Subcutaneous preadipocyte (primary cell): ENCODE results near the gene PIGR. TPM values are rescaled to one million over a fixed set of nuclear protein-coding genes. Genes with fewer than 3 reads are reported as not detected.

Source experiments
- total RNA-seq: library from RNA; depleted of rRNA; stranded (reverse); fragments of >200 nt; gene quantifications from 2 replicates; pipeline ENCODE4 v1.2.3, GENCODE V29; 2012

The PIGR gene, protein sequence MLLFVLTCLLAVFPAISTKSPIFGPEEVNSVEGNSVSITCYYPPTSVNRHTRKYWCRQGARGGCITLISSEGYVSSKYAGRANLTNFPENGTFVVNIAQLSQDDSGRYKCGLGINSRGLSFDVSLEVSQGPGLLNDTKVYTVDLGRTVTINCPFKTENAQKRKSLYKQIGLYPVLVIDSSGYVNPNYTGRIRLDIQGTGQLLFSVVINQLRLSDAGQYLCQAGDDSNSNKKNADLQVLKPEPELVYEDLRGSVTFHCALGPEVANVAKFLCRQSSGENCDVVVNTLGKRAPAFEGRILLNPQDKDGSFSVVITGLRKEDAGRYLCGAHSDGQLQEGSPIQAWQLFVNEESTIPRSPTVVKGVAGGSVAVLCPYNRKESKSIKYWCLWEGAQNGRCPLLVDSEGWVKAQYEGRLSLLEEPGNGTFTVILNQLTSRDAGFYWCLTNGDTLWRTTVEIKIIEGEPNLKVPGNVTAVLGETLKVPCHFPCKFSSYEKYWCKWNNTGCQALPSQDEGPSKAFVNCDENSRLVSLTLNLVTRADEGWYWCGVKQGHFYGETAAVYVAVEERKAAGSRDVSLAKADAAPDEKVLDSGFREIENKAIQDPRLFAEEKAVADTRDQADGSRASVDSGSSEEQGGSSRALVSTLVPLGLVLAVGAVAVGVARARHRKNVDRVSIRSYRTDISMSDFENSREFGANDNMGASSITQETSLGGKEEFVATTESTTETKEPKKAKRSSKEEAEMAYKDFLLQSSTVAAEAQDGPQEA
- total RNA-seq = not detected in 2 replicates

DNA sequence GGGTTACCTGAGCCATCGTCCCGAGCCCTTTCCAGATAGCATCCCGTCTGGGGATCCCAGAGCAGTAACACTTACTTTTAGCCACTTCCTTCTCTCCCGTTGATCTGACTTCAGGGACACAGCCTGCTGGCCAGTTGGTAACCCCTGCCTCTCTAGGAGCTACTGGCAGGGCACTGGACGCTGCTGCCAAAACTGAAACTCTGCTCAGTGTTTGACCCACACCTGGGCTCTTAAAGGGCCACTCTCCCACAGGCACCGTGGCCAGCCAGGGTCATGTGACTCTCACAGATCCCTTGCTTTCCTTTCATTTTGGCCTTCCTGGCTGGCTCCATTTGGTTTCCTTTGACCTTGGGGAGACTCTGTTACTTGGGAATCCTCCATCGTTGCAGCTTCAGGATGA is at the start of gene PIGR:
Gene PIGR (minus strand): TSS at position 206 of the 400 bp plus-strand sequence. CDS start 5,935 bp downstream, outside the sequence.

DNA sequence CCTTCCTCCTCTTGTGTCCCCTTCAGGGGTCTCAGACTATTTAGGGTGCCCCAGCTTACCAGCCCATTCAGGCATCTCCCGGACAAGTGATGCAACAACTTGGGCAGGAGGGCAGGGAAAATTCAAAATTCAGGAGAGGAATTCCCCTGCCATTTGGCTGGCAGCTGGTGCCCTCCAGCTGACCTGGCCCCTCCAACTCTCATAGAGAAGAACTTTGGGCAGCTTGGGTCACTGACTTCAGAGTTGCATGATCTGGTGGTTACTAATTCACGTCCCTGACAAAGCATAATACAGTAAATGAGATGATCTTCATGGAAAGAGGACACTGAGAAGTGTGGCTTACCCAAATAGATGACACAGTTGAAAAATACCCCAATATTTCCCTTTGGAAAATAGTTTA is 24.2 kb upstream of the PIGR start, which contains the start of gene FCAMR:
Gene FCAMR (minus strand): TSS at position 15 of the 400 bp plus-strand sequence. CDS start 335 bp downstream, outside the sequence.

DNA sequence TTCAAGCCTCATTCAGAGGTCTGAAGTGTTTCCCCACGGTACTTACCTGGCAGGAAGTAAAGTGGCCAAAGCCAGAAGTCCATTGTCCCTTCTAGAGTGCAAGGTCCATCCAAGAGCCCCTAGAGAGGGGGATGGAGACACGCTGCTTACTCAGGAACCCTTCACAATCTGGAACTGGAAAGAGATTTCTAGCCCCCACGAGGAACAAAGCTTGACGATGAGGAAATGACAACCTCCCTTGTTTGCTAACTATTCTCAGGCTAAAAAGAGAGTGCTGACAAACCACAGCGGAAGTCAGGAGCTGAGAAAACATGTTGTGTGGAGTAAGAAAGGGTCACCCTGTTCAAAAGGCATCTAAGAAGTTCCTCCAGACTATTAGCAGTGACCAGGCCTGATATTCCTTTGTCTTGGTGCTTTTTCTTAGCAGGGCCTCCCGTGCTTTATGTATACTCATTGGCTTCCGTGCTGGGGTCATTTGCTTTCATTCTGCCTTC is 24.4 kb downstream of the PIGR start, which contains the start of gene FCMR:
Gene FCMR (minus strand): TSS at position 170 of the 494 bp plus-strand sequence. CDS start 87 bp downstream, at position 83.

DNA sequence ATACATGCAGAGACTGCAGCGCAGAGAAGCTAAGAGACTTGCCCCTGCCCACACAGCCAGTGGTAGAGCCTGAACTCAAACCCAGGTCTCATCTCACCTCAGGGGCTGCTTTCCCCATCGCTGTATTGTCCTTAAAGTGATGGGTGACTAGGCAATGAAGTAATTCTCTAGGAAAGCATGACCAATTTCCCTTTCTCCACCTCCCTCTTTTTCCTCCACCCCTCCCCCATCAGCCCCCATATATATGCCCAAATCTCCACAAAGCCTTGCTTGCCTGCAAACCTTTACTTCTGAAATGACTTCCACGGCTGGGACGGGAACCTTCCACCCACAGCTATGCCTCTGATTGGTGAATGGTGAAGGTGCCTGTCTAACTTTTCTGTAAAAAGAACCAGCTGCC is 49.1 kb downstream of the PIGR start, which contains the start of gene IL24:
Gene IL24 (plus strand): TSS at position 269 of the 400 bp plus-strand sequence. CDS start 390 bp downstream, outside the sequence.

Other genes with a start within 250 kb of the PIGR start
- gene IL19, start 175.7 kb downstream of the PIGR start, total RNA-seq = not detected in 2 replicates
- gene IL10, start 174.0 kb downstream of the PIGR start, total RNA-seq = not detected in 2 replicates
- not detected in 2 replicates for gene IL20, start 80.8 kb downstream of the PIGR start, total RNA-seq
- not detected in 2 replicates for gene IL24, start 49.0 kb downstream of the PIGR start, total RNA-seq
- not detected in 2 replicates for gene FCMR, start 24.5 kb downstream of the PIGR start, total RNA-seq
- not detected in 2 replicates for gene FCAMR, start 24.0 kb upstream of the PIGR start, total RNA-seq
- under 0.01 TPM in 1 of 2 replicates, not detected in the other for gene C1orf116, start 86.3 kb upstream of the PIGR start, total RNA-seq
- 4.8 and 6.3 TPM in 2 replicates for gene YOD1, start 104.7 kb upstream of the PIGR start, total RNA-seq
- gene PFKFB2, start 106.8 kb upstream of the PIGR start, total RNA-seq = 2.5 and 3.3 TPM in 2 replicates
- gene C4BPB, start 142.4 kb upstream of the PIGR start, total RNA-seq = not detected in 2 replicates
- gene C4BPA, start 157.8 kb upstream of the PIGR start, total RNA-seq = not detected in 2 replicates